HG03097 (cell line): Measurements from ENCODE around the gene WIPF1.

Source experiments
- ATAC-seq: cut with Tn5 transposase; IDR thresholded peaks from one replicate; pipeline ENCODE4 v1.9.1; 2021; ENCODE audit not compliant: unreplicated experiment, low FRiP score

Gene WIPF1

DNA sequence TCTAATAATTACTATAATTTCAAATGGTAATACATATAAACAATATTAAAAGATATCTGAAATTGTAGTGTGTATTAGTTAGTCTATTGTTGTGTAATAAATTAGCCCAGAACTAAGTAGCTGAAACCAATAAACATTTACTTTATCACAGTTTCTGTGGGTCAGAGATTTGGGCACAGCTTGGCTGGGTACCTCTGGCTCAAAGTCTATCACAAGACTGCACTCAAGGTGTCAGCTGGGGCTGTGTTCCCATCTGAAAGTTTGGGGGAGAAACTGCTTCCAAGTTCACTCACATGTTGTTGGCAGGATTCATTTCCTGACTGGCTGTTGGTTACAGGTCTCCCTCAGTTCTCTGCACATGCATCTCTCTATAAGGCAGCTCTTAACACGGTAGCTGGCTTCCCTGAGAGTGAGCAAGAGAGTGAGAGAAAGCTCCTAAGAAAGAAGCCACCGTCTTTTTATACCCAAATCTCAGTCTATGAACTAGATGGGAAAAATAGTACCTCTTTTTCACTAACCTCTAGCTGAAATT lies 25.6 kb upstream of the WIPF1 start:
- no peak for ATAC-seq

DNA sequence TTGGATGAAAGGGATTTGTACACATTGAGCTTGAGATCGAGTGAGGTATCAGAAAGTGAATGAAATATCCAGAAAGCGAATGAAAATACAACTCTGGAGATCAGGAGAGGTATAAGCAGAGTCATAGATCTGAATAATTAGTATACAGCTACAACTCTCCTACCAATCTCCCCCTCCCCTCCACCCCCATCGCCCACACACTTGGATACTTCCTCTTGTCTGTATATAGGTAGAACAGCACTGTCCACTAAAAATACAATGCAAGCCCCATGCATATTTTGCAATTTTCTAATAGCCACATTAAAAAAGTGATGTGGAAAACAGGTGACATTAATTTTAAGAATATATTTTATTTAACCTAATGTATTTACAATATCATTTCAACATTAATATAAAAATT lies 23.7 kb upstream of the WIPF1 start:
- no peak for ATAC-seq

DNA sequence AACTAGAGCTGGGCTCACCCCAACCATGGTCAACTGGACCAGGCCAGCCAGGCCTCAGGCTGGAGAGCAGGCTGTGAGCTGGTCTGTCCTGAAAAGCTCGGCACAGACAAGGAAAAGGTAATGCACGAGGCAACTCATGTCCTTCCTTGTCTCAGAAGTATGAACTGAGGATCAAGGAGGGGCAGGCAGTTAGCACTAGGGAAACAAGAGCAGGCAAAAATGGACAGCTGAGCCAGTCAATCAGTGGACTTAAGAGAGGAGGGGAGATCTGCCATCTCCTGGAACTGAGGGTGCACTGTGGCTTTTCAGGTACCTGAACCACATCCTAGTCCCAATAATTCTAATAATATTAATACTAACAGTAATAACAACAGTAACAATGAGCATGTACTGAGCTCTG lies 20.6 kb upstream of the WIPF1 start:
- ATAC-seq, result no peak

DNA sequence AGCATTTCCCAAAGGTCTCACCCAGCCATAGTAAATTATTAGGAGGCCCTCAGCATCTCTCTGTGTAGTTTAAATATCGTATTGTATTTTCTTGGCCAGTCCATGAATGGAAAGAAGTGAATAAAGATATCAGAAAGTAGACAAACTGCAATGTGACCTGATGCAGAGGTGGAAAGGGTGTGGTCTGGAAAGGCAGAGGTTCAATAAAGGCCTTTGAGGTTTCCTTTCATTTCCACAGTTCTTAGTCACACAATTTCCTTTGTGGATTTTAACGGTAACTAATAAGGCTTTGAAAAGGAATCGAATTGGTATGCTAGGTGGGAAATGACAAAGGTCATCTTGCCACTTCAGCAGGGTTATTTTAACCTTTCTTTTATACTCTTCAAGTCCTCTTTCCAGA lies 20.1 kb upstream of the WIPF1 start:
- ATAC-seq, result no peak

DNA sequence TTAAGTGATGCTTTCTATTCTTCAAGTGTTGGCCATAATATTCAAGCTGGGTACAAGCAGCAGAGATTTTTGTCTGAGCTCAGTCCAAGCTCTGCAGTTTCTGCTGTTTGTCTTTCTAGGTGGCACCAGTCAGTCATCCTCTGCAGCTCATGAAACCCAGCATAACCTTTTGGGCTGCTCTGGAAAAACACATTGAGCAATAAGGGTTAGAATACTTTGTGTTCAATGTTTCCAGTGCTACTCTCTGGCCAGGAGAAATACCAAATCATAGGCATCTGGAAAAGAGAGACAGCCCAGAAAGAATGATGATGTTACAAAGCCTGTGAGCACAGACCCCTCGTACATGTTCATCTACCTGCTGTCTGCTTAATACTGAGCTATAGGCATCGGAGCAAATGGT lies 19.5 kb upstream of the WIPF1 start:
- no peak for ATAC-seq

DNA sequence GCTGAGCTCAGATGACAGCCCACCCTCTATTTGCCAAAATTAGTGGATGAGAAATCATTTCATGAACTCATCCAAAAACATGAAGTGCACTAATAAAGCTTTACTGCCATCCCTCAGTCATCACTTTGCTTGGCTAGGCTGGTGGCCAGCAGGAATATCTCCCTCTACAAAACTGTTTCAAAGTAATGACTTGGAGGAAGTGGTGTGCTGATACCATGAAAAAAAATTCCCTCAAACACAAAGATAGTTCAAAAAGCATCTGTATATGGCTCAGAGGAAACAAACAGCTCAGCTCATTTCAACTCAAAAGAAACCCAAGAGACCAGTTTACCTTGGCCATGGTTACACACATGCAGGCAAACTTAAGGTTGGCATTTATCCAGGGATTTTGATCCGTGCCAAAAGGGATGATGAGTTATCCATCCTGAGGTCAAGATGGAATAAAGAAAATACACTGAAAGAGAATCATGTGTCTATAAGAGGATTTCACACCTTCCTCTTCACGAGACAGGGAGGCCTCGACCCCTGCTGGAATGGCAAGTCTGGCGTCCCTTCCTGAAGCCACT lies 18.4 kb upstream of the WIPF1 start:
- ATAC-seq, result no peak

DNA sequence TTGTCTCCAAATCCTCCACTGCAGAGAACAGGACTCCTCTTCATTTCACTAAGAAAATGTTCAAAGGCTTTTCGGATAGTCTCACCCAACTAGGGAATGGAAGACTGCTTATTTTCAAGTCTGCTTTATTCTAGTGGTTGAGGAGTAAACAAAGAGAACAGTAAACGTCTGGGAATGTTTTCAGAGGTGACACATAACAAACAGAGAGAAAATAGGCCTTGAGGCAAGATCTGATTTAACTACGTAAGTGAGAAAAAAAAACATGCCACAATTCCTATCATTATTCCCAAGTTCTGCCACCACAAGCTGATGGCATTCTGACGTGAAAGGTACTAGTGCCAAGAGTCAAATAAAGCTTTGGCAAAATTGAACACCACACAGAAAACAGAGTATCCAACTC lies 16.7 kb upstream of the WIPF1 start:
- no peak for ATAC-seq

DNA sequence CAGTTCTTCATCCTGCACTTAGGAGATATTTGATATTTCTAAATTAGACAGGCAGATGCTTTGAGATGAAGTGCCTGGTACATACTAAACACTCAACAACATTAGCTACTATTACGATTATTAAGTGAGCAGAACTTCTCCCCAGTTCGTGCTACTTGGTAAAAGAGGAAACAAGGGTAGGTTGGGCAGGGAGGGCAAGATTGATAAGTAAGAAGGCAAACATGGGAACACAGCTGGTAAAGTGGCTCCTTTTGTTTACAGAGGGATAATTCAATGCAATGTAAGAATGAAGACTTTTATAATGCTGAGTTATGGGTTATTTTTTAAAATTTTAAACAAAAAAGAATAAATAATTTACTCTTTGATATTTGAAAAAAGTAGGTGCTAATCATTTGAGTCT lies 15.9 kb upstream of the WIPF1 start:
- no peak for ATAC-seq

DNA sequence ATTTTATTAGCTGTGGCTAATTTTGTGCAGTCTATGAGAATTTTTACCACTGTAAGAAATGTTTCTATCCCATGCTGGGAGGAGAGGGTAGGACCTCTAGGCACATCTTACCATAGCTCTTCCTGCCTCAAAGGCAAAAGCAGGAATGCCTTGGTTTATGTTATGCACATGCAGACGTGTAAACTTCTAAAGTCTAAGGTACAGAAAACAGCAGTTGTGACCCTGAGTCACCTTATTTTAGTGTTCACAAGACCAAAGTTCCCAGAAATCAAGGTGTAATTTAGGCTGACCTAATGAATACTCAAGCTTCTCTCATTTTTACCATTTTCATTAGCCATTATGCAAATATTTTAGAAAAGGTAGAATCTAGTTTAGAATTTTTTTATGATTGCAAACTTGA lies 15.4 kb upstream of the WIPF1 start:
- ATAC-seq, result no peak

DNA sequence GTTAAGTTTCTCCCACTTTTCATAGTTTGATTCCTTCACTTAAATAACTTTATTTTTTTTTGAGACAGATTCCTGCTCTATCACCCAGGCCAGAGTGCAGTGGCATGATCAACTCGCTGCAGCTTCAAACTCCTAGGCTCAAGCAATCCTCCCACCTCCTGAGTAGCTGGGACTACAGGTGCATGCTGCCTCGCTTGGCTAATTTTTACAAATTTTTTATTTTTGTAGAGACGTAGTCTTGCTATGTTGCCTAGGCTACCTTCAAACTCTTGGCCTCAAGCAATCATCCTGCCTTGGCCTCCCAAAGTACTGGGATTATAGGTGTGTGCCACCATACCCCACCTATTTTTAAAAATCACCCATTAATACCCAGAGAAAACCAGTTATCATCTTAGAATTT lies 14.2 kb upstream of the WIPF1 start:
- no peak for ATAC-seq

DNA sequence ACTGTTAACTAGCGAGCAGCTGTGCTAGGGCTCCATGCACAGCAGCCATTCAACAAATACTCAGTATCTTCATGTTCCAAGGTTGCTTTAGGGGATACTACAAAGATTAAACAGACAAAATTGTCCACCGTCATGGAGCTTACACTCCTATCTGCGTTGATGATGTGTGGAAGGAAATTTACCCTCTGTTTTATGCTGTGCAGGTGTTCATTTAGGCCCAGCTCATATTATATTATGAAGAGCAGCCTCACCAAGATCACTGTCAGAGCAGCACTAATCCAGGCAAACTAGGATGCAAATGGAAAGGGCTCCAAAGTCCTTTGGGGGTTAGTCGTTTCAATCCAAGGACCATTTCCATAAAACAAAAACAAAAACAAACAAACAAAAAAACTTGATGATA lies 13.4 kb upstream of the WIPF1 start:
- no peak for ATAC-seq

DNA sequence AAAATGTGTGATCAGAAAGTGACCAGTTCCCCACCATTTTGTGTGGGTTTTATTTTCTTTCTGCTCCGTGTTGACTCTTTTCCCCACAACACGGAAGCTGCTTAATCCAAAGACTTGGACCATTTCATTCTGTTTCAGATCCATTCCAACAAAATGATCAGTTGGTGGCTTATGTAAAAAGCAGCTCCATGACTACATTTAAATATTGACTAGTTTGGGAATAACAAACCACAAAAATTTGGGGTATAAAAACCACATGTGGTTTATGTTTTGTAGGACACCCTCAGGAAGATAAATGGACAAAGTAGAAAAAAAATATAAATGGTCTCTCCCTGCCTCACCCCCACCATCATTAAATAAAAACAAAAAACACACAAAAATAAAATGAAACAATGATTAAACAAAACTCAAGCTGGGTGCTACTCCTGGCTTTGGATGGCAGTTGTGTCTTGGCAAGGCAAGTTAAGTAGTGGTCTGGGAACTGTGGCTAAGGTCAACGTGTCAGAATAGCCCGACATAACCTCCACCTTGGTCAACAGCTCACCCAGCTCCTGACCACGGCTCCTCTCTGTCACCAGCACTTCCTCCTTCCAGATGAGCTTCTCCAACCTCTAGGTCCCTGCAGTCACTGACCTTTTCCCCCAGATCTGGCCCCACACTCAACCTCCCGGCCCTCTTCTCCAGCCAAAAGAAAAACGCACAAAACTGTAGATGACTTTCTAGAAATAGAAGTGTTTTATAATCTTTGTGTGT lies 12.8 kb upstream of the WIPF1 start:
- ATAC-seq, result no peak

DNA sequence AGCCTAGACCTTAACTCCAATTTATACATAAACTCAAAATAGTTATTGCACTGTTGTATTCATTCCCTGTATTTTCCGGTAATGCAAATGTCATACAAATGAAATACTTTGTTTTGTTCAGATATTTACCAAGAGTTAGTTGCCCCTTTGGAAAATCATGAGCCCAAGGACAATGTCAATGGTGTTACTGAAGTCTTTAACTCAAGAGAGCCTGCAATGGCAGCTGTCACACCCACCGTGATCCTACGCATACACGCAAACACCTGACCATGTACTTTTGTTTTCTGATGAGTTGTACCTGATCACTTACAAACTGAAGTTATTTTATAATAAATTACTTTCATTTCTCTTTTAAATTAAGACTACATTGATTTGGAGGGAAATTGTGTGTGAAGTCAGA lies 11.7 kb upstream of the WIPF1 start:
- no peak for ATAC-seq

DNA sequence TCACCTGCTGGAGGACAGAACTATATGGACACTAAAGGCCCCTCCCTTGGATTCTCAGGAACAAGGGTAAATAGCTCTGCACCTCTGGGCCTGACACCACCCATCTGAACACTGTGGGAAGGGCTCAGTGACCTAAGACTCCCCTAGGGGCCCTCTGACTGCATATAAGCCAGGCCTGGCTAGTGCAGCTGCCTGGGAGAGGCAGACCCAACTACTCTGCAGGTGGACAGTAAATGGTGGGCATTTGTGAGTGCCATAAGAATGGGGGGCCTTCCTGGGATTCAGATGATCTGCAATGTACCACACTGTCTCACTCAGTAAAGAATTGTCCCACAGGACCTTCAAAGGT lies 11.2 kb upstream of the WIPF1 start:
- peak; percentile 44 for ATAC-seq

DNA sequence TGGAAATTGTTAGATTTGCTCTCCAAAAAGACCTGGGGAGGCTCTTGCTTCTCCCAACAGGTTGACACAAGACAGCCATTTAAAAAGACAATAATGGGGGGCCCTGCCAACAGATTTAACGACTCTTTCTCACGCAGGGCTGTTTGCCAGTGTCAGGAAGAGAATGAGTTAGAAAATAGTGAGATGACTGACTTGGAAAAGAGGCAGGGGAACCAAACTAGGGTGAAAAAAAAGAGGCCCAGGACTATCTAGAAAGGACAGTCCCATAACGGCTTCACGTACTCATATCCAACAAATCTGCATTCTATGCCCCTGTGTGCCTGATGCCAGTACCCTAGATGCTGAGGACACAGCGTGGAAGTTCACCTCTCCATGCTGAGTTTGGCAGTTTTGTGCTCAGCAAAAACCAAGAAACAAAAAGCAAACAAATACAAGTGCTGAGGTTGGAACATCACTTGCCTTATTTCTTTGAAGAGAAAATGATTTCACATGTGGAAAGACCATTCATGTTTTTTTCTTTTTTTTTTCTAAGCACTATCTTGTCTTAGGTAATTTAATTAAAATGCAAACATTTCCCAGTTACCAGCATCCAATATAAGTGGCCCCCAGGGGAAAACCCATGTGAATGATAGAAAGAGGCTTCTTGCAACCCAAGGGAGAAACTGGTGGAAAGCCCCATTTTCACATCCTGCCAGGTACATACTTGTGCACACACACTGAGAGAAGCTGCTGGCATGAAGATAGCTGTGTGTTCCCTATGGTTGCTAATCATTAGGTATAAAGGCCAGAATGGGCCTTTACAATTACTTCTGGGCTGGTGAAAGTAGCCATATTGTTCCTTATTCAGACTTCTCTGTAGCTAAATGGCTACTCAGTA lies 10.6 kb upstream of the WIPF1 start:
- ATAC-seq, result peak; percentile 79

DNA sequence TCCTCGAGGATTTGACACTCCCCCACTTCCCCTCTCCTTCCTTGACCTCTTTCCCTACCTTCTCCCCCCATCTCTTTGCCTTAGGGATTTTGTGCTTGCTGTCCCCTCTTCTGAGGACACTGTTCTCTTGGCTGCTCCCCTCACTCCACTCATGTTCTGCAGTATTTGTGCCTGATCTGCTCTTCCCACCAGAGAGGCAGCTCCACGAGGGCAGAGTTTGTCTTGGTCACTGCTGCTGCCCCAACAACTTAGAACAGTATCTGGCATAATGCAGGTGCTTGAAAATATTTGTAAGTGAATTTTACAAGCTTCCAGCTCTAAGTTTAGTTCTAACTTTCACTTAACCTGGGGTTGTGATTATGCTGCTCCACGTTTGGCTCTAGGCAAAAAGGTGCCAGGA lies 10.0 kb upstream of the WIPF1 start:
- no peak for ATAC-seq

DNA sequence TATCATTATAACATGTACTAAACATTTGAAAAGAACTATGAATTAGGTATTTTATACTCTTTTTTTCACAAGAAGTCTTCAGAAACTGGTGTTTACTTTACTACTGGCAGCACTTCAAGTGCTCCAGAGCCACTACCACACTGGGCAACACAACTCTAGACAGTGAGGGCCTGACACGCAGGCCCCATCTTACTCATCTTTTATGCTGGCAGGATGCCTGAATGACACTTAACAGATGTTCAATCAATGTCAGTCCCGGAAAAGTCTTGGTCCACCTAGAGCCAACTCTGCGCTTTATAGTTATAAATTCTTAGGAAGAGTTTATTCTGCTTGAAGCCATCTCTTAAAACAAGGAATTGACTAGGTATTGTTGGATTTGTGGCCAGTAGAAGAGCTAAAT lies 8.7 kb upstream of the WIPF1 start:
- no peak for ATAC-seq

DNA sequence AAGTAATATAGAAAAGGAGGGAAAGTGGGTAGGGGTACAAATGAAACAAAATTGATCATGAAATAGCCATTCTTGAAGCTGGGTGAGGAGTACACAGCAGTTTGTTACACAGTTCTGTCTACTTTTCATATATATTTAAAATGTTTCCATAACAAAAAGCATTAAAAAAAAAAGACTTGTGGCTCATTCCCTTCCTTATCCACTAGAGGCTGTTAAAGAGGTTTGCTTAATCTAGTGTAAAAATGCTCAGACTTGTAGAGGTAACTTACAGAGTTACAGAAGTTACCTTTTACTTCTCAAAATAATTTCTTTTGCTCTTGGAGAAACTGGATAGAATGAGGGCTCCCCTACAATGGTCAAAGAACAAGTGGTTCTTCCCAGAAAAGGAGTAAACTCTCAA lies 8.1 kb upstream of the WIPF1 start:
- no peak for ATAC-seq

DNA sequence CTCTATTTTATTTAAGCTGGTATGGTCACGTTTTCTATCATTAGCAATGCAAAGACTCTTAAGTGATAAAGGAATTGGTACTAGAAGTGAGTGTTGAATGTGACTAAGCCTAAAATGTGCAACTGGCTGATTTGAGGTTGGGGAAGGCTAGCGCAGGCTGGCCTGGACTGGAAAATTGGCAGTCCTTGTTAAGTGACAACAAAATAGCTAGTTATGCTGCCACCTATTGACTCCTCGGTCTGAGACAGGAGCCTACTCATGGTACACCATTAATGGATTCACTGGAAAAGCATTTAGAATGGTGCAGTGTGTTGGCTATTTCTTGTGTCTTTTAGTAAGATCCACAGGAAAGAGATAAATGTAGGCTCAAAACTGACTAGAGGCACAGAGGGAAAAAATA lies 5.7 kb upstream of the WIPF1 start:
- ATAC-seq, result no peak

DNA sequence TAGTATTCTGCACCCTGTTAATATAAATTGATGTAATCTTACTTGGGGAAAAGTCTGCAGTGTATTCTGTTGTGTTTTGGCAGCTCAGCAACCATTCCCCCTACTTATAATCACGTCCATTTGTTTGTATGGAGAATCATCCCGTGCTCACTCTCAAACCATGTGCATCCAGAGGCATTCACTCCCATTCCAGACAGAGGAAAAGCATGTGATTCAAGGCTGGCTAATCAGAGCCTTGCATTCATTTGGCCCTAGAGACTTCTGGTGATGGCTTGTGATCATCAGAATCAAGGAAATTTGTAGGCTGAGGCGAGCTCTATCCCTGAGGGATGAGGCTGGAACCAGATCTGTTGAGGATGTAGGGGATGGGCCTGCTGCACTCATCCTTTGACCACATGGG lies 5.1 kb upstream of the WIPF1 start:
- no peak for ATAC-seq

DNA sequence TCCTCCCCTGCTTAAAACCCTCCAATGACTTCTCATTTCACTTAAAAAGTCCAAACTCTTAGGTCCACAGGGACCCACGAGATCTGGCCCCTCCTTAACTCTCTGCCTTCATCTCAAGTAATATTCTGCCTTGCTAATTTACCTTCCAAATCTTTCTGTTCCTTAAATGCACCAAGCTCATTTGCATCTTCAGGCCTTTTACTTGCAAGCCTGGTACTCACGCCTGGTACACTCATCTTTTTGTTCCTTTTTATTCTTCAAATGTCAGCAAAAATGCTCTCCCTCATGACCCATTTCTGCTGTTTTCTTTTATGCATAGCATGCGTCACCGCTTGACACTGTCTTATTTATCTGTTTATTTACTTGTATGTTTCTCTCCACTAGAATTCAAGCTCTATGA lies 2.7 kb upstream of the WIPF1 start:
- ATAC-seq, result no peak
